Mammary microvascular endothelial cell (primary cell): ENCODE measurements around the gene ANKIB1. TPM values are rescaled to one million over a fixed set of nuclear protein-coding genes. Genes with fewer than 3 reads are reported as not detected.

Source experiments
- total RNA-seq: library from RNA; depleted of rRNA; stranded (reverse); fragments of >200 nt; gene quantifications from 2 replicates; pipeline ENCODE4 v1.2.3, GENCODE V29; 2015

The ANKIB1 gene, protein sequence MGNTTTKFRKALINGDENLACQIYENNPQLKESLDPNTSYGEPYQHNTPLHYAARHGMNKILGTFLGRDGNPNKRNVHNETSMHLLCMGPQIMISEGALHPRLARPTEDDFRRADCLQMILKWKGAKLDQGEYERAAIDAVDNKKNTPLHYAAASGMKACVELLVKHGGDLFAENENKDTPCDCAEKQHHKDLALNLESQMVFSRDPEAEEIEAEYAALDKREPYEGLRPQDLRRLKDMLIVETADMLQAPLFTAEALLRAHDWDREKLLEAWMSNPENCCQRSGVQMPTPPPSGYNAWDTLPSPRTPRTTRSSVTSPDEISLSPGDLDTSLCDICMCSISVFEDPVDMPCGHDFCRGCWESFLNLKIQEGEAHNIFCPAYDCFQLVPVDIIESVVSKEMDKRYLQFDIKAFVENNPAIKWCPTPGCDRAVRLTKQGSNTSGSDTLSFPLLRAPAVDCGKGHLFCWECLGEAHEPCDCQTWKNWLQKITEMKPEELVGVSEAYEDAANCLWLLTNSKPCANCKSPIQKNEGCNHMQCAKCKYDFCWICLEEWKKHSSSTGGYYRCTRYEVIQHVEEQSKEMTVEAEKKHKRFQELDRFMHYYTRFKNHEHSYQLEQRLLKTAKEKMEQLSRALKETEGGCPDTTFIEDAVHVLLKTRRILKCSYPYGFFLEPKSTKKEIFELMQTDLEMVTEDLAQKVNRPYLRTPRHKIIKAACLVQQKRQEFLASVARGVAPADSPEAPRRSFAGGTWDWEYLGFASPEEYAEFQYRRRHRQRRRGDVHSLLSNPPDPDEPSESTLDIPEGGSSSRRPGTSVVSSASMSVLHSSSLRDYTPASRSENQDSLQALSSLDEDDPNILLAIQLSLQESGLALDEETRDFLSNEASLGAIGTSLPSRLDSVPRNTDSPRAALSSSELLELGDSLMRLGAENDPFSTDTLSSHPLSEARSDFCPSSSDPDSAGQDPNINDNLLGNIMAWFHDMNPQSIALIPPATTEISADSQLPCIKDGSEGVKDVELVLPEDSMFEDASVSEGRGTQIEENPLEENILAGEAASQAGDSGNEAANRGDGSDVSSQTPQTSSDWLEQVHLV
- total RNA-seq: 18.7 and 19.2 TPM in 2 replicates

GRCh38 chr7:92245487-92246359, at the start of gene ANKIB1, which contains the start of gene KRIT1:
Gene ANKIB1 (plus strand): TSS chr7:92245974. CDS start chr7:92294979, 49,005 bp downstream.
Gene KRIT1 (minus strand): TSS chr7:92245914. CDS start chr7:92242135, 3,779 bp downstream.

GRCh38 chr7:92447345-92448204, 201.8 kb downstream of the ANKIB1 start, which contains the start of gene GATAD1:
Gene GATAD1 (plus strand): TSS chr7:92447482. CDS start chr7:92447730, 248 bp downstream.

Other genes with a start within 250 kb of the ANKIB1 start
- 107 and 109 TPM in 2 replicates for gene CYP51A1, start 111.5 kb upstream of the ANKIB1 start, total RNA-seq
- gene LRRD1, start 66.8 kb upstream of the ANKIB1 start, total RNA-seq: 0.07 TPM in 1 of 2 replicates, not detected in the other
- gene KRIT1, start 60 bp upstream of the ANKIB1 start, total RNA-seq: 24.8 and 27.2 TPM in 2 replicates
- 11.5 and 12.6 TPM in 2 replicates for gene GATAD1, start 201.5 kb downstream of the ANKIB1 start, total RNA-seq
- gene ERVW-1, start 232.0 kb downstream of the ANKIB1 start, total RNA-seq: not detected in 2 replicates